HCT116 (cell line): Measurements from ENCODE around the gene WDR5. TPM values are rescaled to one million over a fixed set of nuclear protein-coding genes. Genes with fewer than 3 reads are reported as not detected.

Experiments
- ATAC-seq: fragments of 200-7000 bp; cut with Tn5 transposase; 2 replicates; pipeline ENCODE4 v1.9.1; 2020; ENCODE audit warnings: mild to moderate bottlenecking, moderate library complexity
- BruUV-seq: library from RNA; stranded (reverse); fragments of 400-500 nt; replicated peaks from 2 replicates; lab custom pipeline; 2021; lab: Mats Ljungman, UMichigan
- CTCF ChIA-PET: fragments of 300-600 bp; sonication (Branson Sonifier 250); formaldehyde crosslinking; loops from one replicate; lab custom pipeline; 2021; ENCODE audit warnings: antibody characterized with exemption; lab: Charles Lee
- POLR2A ChIA-PET: fragments of 300-600, 350-600 bp; sonication (Branson Sonifier 250); formaldehyde crosslinking; loops from one replicate; lab custom pipeline; 2021; ENCODE audit warnings: antibody characterized with exemption; lab: Charles Lee
- RAD21 ChIA-PET, 2 experiments: fragments of 300-600 bp; sonication (Branson Sonifier 250); formaldehyde crosslinking; loops; one replicate each; lab custom pipeline; 2023; ENCODE audit warnings: low total read pairs in 2 of 2; ENCODE audit not compliant: uncharacterized antibody in 2 of 2, unreplicated experiment in 2 of 2, low non-redundant PET in 1 of 2; lab: Charles Lee
- DNase-seq: peaks from one replicate; pipeline ENCODE4 v3.0.0-alpha.2; 2010; ENCODE audit warnings: low read depth, low spot score
- H2AFZ ChIP-seq: fragments of 200-600 bp; shearing (Covaris generic), sonication (generic); 2 replicates; pipeline ENCODE4 v1.6.1; 2017; ENCODE audit warnings: low read depth, mixed run types, mixed read lengths, antibody characterized with exemption, low read length; ENCODE audit not compliant: poor library complexity, severe bottlenecking
- H3K27ac ChIP-seq: 2 replicates; pipeline ENCODE4 v1.5.1; 2012; ENCODE audit warnings: low read depth, low read length
- H3K27me3 ChIP-seq: fragments of 200-600 bp; sonication (generic); 2 replicates; pipeline ENCODE4 v1.6.1; 2016; ENCODE audit warnings: mixed run types, low read length, mixed read lengths; ENCODE audit not compliant: insufficient read depth
- H3K36me3 ChIP-seq, 2 experiments: fragments of 200-500 bp in 1 of 2; fragments of 200-600 bp in 1 of 2; sonication (Bioruptor generic) in 1 of 2; sonication (generic) in 1 of 2; 2 replicates each; pipeline versions ENCODE4 v1.5.1 to v1.6.1; 2014 to 2016; ENCODE audit warnings: low read length in 2 of 2, inconsistent platforms in 1 of 2, mixed read lengths in 1 of 2, mixed run types in 1 of 2; ENCODE audit not compliant: insufficient read depth in 2 of 2, control insufficient read depth in 1 of 2
- H3K4me1 ChIP-seq, 2 experiments: fragments of 200-600 bp in 1 of 2; sonication (generic) in 1 of 2; 2 replicates each; pipeline versions ENCODE4 v1.5.1 to v1.6.1; 2012 to 2017; ENCODE audit warnings: low read length in 2 of 2, inconsistent platforms in 1 of 2, mild to moderate bottlenecking in 1 of 2, mixed read lengths in 1 of 2, mixed run types in 1 of 2, moderate library complexity in 1 of 2; ENCODE audit not compliant: insufficient read depth in 2 of 2, control insufficient read depth in 1 of 2
- H3K4me2 ChIP-seq: fragments of 200-600 bp; sonication (generic); 2 replicates; pipeline ENCODE4 v1.6.1; 2017; ENCODE audit warnings: mixed run types, low read length, mixed read lengths
- H3K4me3 ChIP-seq, 2 experiments: fragments of 200-600 bp in 1 of 2; sonication (generic) in 1 of 2; replicated peaks in 1 of 2; 2 replicates each; pipeline ENCODE4 v1.5.1; 2011 to 2016; ENCODE audit warnings: low read length in 2 of 2, control low read depth in 1 of 2, low read depth in 1 of 2, mild to moderate bottlenecking in 1 of 2, mixed read lengths in 1 of 2, mixed run types in 1 of 2
- H3K79me2 ChIP-seq: fragments of 200-600 bp; sonication (generic); 2 replicates; pipeline ENCODE4 v1.6.1; 2017; ENCODE audit warnings: mild to moderate bottlenecking, mixed run types, low read length, moderate library complexity, mixed read lengths; ENCODE audit not compliant: insufficient read depth
- H3K9ac ChIP-seq: fragments of 200-600 bp; sonication (generic); 2 replicates; pipeline ENCODE4 v1.6.1; 2016; ENCODE audit warnings: low read length, mixed read lengths
- H3K9me2 ChIP-seq: fragments of 200-600 bp; sonication (generic), shearing (Covaris generic); 2 replicates; pipeline ENCODE4 v1.6.1; 2017; ENCODE audit warnings: mixed run types, mild to moderate bottlenecking, moderate library complexity; ENCODE audit not compliant: insufficient read depth
- H3K9me3 ChIP-seq, 2 experiments: fragments of 200-500 bp in 1 of 2; fragments of 200-600 bp in 1 of 2; sonication (Bioruptor generic) in 1 of 2; sonication (generic) in 1 of 2; 2 replicates each; pipeline ENCODE4 v1.6.1; 2014 to 2017; ENCODE audit warnings: low read length in 2 of 2, mixed read lengths in 2 of 2, inconsistent platforms in 1 of 2, low read depth in 1 of 2, mild to moderate bottlenecking in 1 of 2, mixed run types in 1 of 2, moderate library complexity in 1 of 2; ENCODE audit not compliant: control insufficient read depth in 1 of 2, insufficient read depth in 1 of 2
- H4K20me1 ChIP-seq: fragments of 200-600 bp; sonication (generic), shearing (Covaris generic); 2 replicates; pipeline ENCODE4 v1.6.1; 2017; ENCODE audit warnings: mixed run types, mild to moderate bottlenecking, moderate library complexity; ENCODE audit not compliant: insufficient read depth
- EGR1 ChIP-seq: IDR thresholded peaks from 2 replicates; pipeline ENCODE4 v1.6.1; 2012; ENCODE audit warnings: low read depth
- ELF1 ChIP-seq: IDR thresholded peaks from 2 replicates; pipeline ENCODE4 v1.6.1; 2012; ENCODE audit warnings: low read depth, borderline replicate concordance
- SRF ChIP-seq: IDR thresholded peaks from 2 replicates; pipeline ENCODE4 v1.6.1; 2012; ENCODE audit warnings: low read depth
- TCF7L2 ChIP-seq: IDR thresholded peaks from 2 replicates; pipeline ENCODE4 v1.7.0; 2011; ENCODE audit warnings: borderline replicate concordance, inconsistent platforms; ENCODE audit not compliant: insufficient read depth, insufficient read length; ENCODE audit errors: extremely low read depth
- ZNF274 ChIP-seq: fragments of 200-500 bp; sonication (Bioruptor generic); IDR thresholded peaks from 2 replicates; pipeline ENCODE4 v1.6.1; 2014; ENCODE audit warnings: mild to moderate bottlenecking, low read depth, low read length, inconsistent platforms
- intact Hi-C: fragments of 100-400 bp; cut with micrococcal nuclease; formaldehyde crosslinking; loops from 2 replicates; pipeline ENCODE4 v1.10.0; 2022
- total RNA-seq: library from RNA; stranded (reverse); gene quantifications from one replicate; pipeline ENCODE4 v1.2.1, GENCODE V29; 2021; ENCODE audit not compliant: unreplicated experiment
- TF ChIP-seq, protein P1 (sequence below), 3 experiments: fragments of 200-600 bp in 1 of 3; sonication (generic) in 1 of 3; IDR thresholded peaks in 2 of 3; conservative IDR thresholded peaks in 1 of 3; 2 replicates each; pipeline ENCODE4 v1.5.1; 2012 to 2017; ENCODE audit warnings: low read depth in 2 of 3, low read length in 2 of 3, antibody characterized with exemption in 1 of 3, borderline replicate concordance in 1 of 3, control low read depth in 1 of 3, mild to moderate bottlenecking in 1 of 3, mixed read lengths in 1 of 3, mixed run types in 1 of 3, moderate library complexity in 1 of 3; ENCODE audit not compliant: insufficient read depth in 1 of 3

Gene WDR5
- total RNA-seq, 1 experiment from 2014 or later: 55.8 TPM

- H3K36me3 ChIP-seq: no peaks in the 10 kb centered on the region
- DNase-seq (no peak), ATAC-seq (no peak)
- RAD21 ChIA-PET: no interaction called here
- no peaks in the 10 kb centered on the region for H3K79me2 ChIP-seq
- H3K27me3 ChIP-seq: no peaks in the 10 kb centered on the region
- no peak overlapping the region for H3K4me2 ChIP-seq
- H4K20me1 ChIP-seq: no peaks in the 10 kb centered on the region
- H2AFZ ChIP-seq: no peak overlapping the region
- H3K9me2 ChIP-seq: no peaks in the 10 kb centered on the region
- H3K9ac ChIP-seq: no peak overlapping the region
- CTCF ChIA-PET: interaction anchor here (1.4 kb wide), 1 partner anchor 12 kb away, joined by 3 read pairs; no protein-coding TSS in a partner anchor
- peaks cover 5 to 6% of the 10 kb centered on the region in 2 experiments; a peak in 3 of 4 replicates for H3K4me1 ChIP-seq
- no TSS peak for BruUV-seq
- POLR2A ChIA-PET: no interaction called here
- H3K27ac ChIP-seq: no peak overlapping the region
- no peaks in the 10 kb centered on the region; a peak in 1 of 4 replicates for H3K9me3 ChIP-seq
- TF ChIP-seq ZNF274: no peak
- no peak for TF ChIP-seq ELF1
- TF ChIP-seq EGR1: no peak
- TF ChIP-seq SRF: no peak
- TF ChIP-seq TCF7L2: no peak
- TF ChIP-seq, protein P1, sequence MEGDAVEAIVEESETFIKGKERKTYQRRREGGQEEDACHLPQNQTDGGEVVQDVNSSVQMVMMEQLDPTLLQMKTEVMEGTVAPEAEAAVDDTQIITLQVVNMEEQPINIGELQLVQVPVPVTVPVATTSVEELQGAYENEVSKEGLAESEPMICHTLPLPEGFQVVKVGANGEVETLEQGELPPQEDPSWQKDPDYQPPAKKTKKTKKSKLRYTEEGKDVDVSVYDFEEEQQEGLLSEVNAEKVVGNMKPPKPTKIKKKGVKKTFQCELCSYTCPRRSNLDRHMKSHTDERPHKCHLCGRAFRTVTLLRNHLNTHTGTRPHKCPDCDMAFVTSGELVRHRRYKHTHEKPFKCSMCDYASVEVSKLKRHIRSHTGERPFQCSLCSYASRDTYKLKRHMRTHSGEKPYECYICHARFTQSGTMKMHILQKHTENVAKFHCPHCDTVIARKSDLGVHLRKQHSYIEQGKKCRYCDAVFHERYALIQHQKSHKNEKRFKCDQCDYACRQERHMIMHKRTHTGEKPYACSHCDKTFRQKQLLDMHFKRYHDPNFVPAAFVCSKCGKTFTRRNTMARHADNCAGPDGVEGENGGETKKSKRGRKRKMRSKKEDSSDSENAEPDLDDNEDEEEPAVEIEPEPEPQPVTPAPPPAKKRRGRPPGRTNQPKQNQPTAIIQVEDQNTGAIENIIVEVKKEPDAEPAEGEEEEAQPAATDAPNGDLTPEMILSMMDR (IDR thresholded peaks at IDR 0.05 in 2 of 3, conservative IDR thresholded peaks at IDR 0.05 in 1 of 3; ENCODE audit: borderline replicate concordance in 1 of 3, insufficient read depth in 1 of 3, low read depth in 2 of 3, low read length in 2 of 3): no peak
- H3K4me3 ChIP-seq: no peak overlapping the region
- intact Hi-C loops: no loop called here
These were observed 44.3 kb downstream of the WDR5 start for GRCh38 chr9:134179918-134180785.
